CD14-positive monocyte (primary cell): ENCODE measurements around the gene ANKRD2. TPM values are rescaled to one million over a fixed set of nuclear protein-coding genes. Genes with fewer than 3 reads are reported as not detected.

Source experiments
- DNase-seq, 3 donors: peaks; one replicate each; pipeline ENCODE4 v3.0.0-alpha.2; 2011 to 2022
- H2AFZ ChIP-seq: 2 replicates; pipeline ENCODE4 v1.6.0; 2012; ENCODE audit warnings: mild to moderate bottlenecking, low read depth, low read length, inconsistent platforms; ENCODE audit not compliant: insufficient read depth, poor library complexity, severe bottlenecking
- H3K27ac ChIP-seq, 2 donors: 1 replicate in 1 of 2; 2 replicates in 1 of 2; pipeline ENCODE4 v1.5.1; 2012 to 2013; ENCODE audit warnings: low read length in 2 of 2, control low read depth in 1 of 2, inconsistent platforms in 1 of 2, low read depth in 1 of 2, mild to moderate bottlenecking in 1 of 2
- H3K27me3 ChIP-seq, 2 donors: one replicate each; pipeline versions ENCODE4 v1.6.0 to v1.6.1; 2011 to 2013; ENCODE audit warnings: low read length in 2 of 2; ENCODE audit not compliant: control insufficient read depth in 2 of 2, insufficient read depth in 2 of 2
- H3K36me3 ChIP-seq, 2 donors: replicated peaks in 1 of 2; 1 replicate in 1 of 2; 2 replicates in 1 of 2; pipeline versions ENCODE4 v1.5.1 to v1.6.1; 2012 to 2013; ENCODE audit warnings: low read length in 2 of 2, control low read depth in 1 of 2, inconsistent platforms in 1 of 2, mild to moderate bottlenecking in 1 of 2; ENCODE audit not compliant: insufficient read depth in 2 of 2, control insufficient read depth in 1 of 2
- H3K4me1 ChIP-seq, 2 donors: 1 replicate in 1 of 2; 2 replicates in 1 of 2; pipeline versions ENCODE4 v1.5.1 to v1.6.1; 2012 to 2013; ENCODE audit warnings: low read length in 2 of 2, control low read depth in 1 of 2, inconsistent platforms in 1 of 2, mild to moderate bottlenecking in 1 of 2, moderate library complexity in 1 of 2; ENCODE audit not compliant: insufficient read depth in 2 of 2, control insufficient read depth in 1 of 2
- H3K4me2 ChIP-seq: replicated peaks from 2 replicates; pipeline ENCODE3; 2012; ENCODE audit warnings: low read length, moderate library complexity, mild to moderate bottlenecking; ENCODE audit not compliant: poor library complexity, severe bottlenecking; ENCODE audit errors: extremely low read depth
- H3K4me3 ChIP-seq, 3 experiments: fragments of 200-600 bp in 1 of 3; sonication (generic) in 1 of 3; replicated peaks in 1 of 3; 1 replicate in 2 of 3; 2 replicates in 1 of 3; pipeline ENCODE4 v1.5.1; 2011 to 2013; ENCODE audit warnings: low read length in 3 of 3, mild to moderate bottlenecking in 3 of 3, control low read depth in 2 of 3, low read depth in 2 of 3, inconsistent platforms in 1 of 3, moderate library complexity in 1 of 3
- H3K79me2 ChIP-seq: 2 replicates; pipeline ENCODE4 v1.6.0; 2012; ENCODE audit warnings: mild to moderate bottlenecking, control low read depth, inconsistent platforms, low read length, moderate library complexity; ENCODE audit not compliant: insufficient read depth
- H3K9ac ChIP-seq: 2 replicates; pipeline ENCODE4 v1.6.0; 2017; ENCODE audit warnings: low read length, mild to moderate bottlenecking; ENCODE audit not compliant: insufficient read depth, poor library complexity, severe bottlenecking
- H3K9me3 ChIP-seq, 2 donors: replicated peaks in 1 of 2; 1 replicate in 1 of 2; 2 replicates in 1 of 2; pipeline versions ENCODE4 v1.5.1 to v1.6.1; 2012 to 2013; ENCODE audit warnings: low read length in 2 of 2, control low read depth in 1 of 2; ENCODE audit not compliant: control insufficient read depth in 1 of 2, insufficient read depth in 1 of 2
- H4K20me1 ChIP-seq: 2 replicates; pipeline ENCODE4 v1.6.0; 2012; ENCODE audit warnings: mild to moderate bottlenecking, low read length, control low read depth, moderate library complexity; ENCODE audit not compliant: insufficient read depth
- H3K27ac Mint-ChIP-seq, 7 donors: one replicate each; pipeline ENCODE4 v1.8.0; 2020; ENCODE audit warnings: mild to moderate bottlenecking in 7 of 7, mixed read lengths in 7 of 7, moderate library complexity in 6 of 7, inconsistent platforms in 2 of 7
- H3K27me3 Mint-ChIP-seq, 3 donors: one replicate each; pipeline ENCODE4 v1.8.0; 2021 to 2022; ENCODE audit warnings: low read depth in 3 of 3, mild to moderate bottlenecking in 3 of 3, mixed read lengths in 3 of 3, moderate library complexity in 3 of 3, inconsistent platforms in 1 of 3
- H3K36me3 Mint-ChIP-seq, 2 donors: one replicate each; pipeline ENCODE4 v1.8.0; 2020; ENCODE audit warnings: mixed read lengths in 2 of 2, inconsistent platforms in 1 of 2, mild to moderate bottlenecking in 1 of 2
- H3K4me1 Mint-ChIP-seq: one replicate; pipeline ENCODE4 v1.8.0; 2020; ENCODE audit warnings: mild to moderate bottlenecking, mixed read lengths
- H3K4me3 Mint-ChIP-seq, 2 donors: one replicate each; pipeline ENCODE4 v1.8.0; 2020; ENCODE audit warnings: mild to moderate bottlenecking in 2 of 2, mixed read lengths in 2 of 2, moderate library complexity in 1 of 2
- H3K9me3 Mint-ChIP-seq, 7 donors: one replicate each; pipeline ENCODE4 v1.8.0; 2020 to 2022; ENCODE audit warnings: mixed read lengths in 7 of 7, mild to moderate bottlenecking in 6 of 7, moderate library complexity in 6 of 7, inconsistent platforms in 2 of 7
- CTCF ChIP-seq: fragments of 200-600 bp; IDR thresholded peaks from one replicate; pipeline ENCODE4 v1.8.0; 2022; ENCODE audit warnings: antibody characterized with exemption, mild to moderate bottlenecking
- WGBS: methylation state at CpG from one replicate; pipeline ENCODE4 v1.1.5; 2013; ENCODE audit warnings: missing lambda C conversion rate; ENCODE audit not compliant: insufficient coverage; 5-methylcytosine and 5-hydroxymethylcytosine counted together
- intact Hi-C, 2 donors: fragments of 100-400 bp; cut with micrococcal nuclease; formaldehyde crosslinking; loops; one replicate each; pipeline versions ENCODE4 v1.15.0 to v1.15.1; 2023
- polyA plus RNA-seq, 3 donors: library from polyadenylated mRNA; depleted of rRNA in 1 of 3; unstranded in 2 of 3; stranded (reverse) in 1 of 3; fragments of 300-500 nt in 2 of 3; fragments of >200 nt in 1 of 3; fragmentation: Illumina TruSeq in 2 of 3; gene quantifications; 1 replicate in 2 of 3; 2 replicates in 1 of 3; pipeline ENCODE4 v1.2.3, GENCODE V29; 2012 to 2021

Gene ANKRD2
- polyA plus RNA-seq, 3 donors, result not detected

GRCh38 chr10:97573672-97574071, 1.1 kb downstream of the ANKRD2 start:
- H3K4me2 ChIP-seq, result no peak overlapping the region
- no peaks in the 10 kb centered on the region for H3K4me1 ChIP-seq
- no peak overlapping the region for H2AFZ ChIP-seq
- no peak for TF ChIP-seq CTCF
- peaks cover 4% of the 10 kb centered on the region for H4K20me1 ChIP-seq
- whole genome bisulfite sequencing, result no CpG with 5 or more reads among the region's 2 CpGs
- H3K4me3 Mint-ChIP-seq, result no peak overlapping the region
- no peaks in the 10 kb centered on the region for H3K9me3 Mint-ChIP-seq
- H3K9me3 ChIP-seq, result no peaks in the 10 kb centered on the region
- DNase-seq, result no peak
- H3K27ac Mint-ChIP-seq, result no peak overlapping the region
- intact Hi-C loops, result loop anchor here in 1 of 2 donors (10.0 kb wide), 2 partner anchors 91 to 161 kb away; partner anchors contain the start of gene ZFYVE27
- H3K4me3 ChIP-seq, result no peak overlapping the region
- H3K4me1 Mint-ChIP-seq, result no peaks in the 10 kb centered on the region
- no peak overlapping the region for H3K9ac ChIP-seq
- no peak overlapping the region for H3K27ac ChIP-seq
- H3K27me3 Mint-ChIP-seq, result peaks cover 6 to 14% (median 13%) of the 10 kb centered on the region in 3 donors
- H3K36me3 ChIP-seq, result peaks cover 21 to 34% of the 10 kb centered on the region in 2 donors
- peaks cover 20 to 31% of the 10 kb centered on the region in 2 donors for H3K36me3 Mint-ChIP-seq
- H3K27me3 ChIP-seq, result peaks cover 0 to 6% of the 10 kb centered on the region in 2 donors
- H3K79me2 ChIP-seq, result no peaks in the 10 kb centered on the region

- intact Hi-C loops, result loop anchor here in 1 of 2 donors (10.0 kb wide), 2 partner anchors 90 to 160 kb away; partner anchors contain the start of gene ZFYVE27
- H3K4me3 Mint-ChIP-seq, result no peak overlapping the region
Measured at GRCh38 chr10:97574374-97575126, 2.0 kb downstream of the ANKRD2 start.

More at GRCh38 chr10:97574374-97575126, 2.0 kb downstream of the ANKRD2 start:
- peaks cover 4% of the 10 kb centered on the region for H4K20me1 ChIP-seq
- no peak overlapping the region for H3K4me3 ChIP-seq
- peaks cover 13 to 26% of the 10 kb centered on the region in 2 donors for H3K36me3 ChIP-seq
- H2AFZ ChIP-seq, result no peak overlapping the region
- H3K27me3 Mint-ChIP-seq, result peaks cover 6 to 20% (median 15%) of the 10 kb centered on the region in 3 donors
- no peak overlapping the region for H3K27ac ChIP-seq
- peak in 2 of 3 donors; percentile 12 to 18 for DNase-seq
- H3K27me3 ChIP-seq, result peaks cover 0 to 6% of the 10 kb centered on the region in 2 donors
- H3K9me3 ChIP-seq, result no peaks in the 10 kb centered on the region
- H3K36me3 Mint-ChIP-seq, result peaks cover 12 to 22% of the 10 kb centered on the region in 2 donors
- no peaks in the 10 kb centered on the region for H3K79me2 ChIP-seq
- H3K4me1 ChIP-seq, result no peaks in the 10 kb centered on the region
- H3K27ac Mint-ChIP-seq, result no peak overlapping the region
- no peak for TF ChIP-seq CTCF
- no peaks in the 10 kb centered on the region for H3K4me1 Mint-ChIP-seq
- H3K4me2 ChIP-seq, result no peak overlapping the region
- WGBS, result 52% methylated on average over 3 of the region's 4 CpGs
- H3K9ac ChIP-seq, result no peak overlapping the region
- no peaks in the 10 kb centered on the region for H3K9me3 Mint-ChIP-seq
